ENCODE data around the gene CFAP221.
A peak's percentile ranks its signal among the peaks of the same experiment; 100 is the strongest.

Gene CFAP221

GRCh38 chr2:119696494-119697030 is 152.3 kb downstream of the CFAP221 start:
- no CpG with 5 or more reads among the region's 6 CpGs for WGBS (ENCODE audit: insufficient coverage, insufficient read length)
- H3K27ac ChIP-seq (ENCODE audit: low read length), result no peak overlapping the region

GRCh38 chr2:119697290-119698020 is 153.2 kb downstream of the CFAP221 start:
- no peaks in the 10 kb centered on the region for H3K9me3 ChIP-seq (ENCODE audit: control insufficient read depth, insufficient read depth, low read length)
- no peaks in the 10 kb centered on the region for H3K36me3 ChIP-seq (ENCODE audit: control insufficient read depth, insufficient read depth, low read length)
- no peak overlapping the region for H3K4me3 ChIP-seq (ENCODE audit: low read length)
- H3K27me3 ChIP-seq (ENCODE audit: control insufficient read depth, insufficient read depth, low read length), result no peaks in the 10 kb centered on the region
- WGBS (ENCODE audit: insufficient coverage, insufficient read length), result no CpG with 5 or more reads among the region's 8 CpGs
- no peak for DNase-seq (ENCODE audit: low read depth, low spot score)
- peaks cover 9% of the 10 kb centered on the region; the same call in 1 of the 2 replicates for H3K4me1 ChIP-seq (ENCODE audit: control insufficient read depth, insufficient read depth, low read length)
- H3K27ac ChIP-seq (ENCODE audit: low read length), result no peak overlapping the region

More at GRCh38 chr2:119696494-119697030, 152.3 kb downstream of the CFAP221 start:
- H3K36me3 ChIP-seq (ENCODE audit: control insufficient read depth, insufficient read depth, low read length), result no peaks in the 10 kb centered on the region
- H3K4me1 ChIP-seq (ENCODE audit: control insufficient read depth, insufficient read depth, low read length), result peaks cover 9% of the 10 kb centered on the region; the same call in 1 of the 2 replicates
- no peak for DNase-seq (ENCODE audit: low read depth, low spot score)
- H3K27me3 ChIP-seq (ENCODE audit: control insufficient read depth, insufficient read depth, low read length), result no peaks in the 10 kb centered on the region
- H3K4me3 ChIP-seq (ENCODE audit: low read length), result no peak overlapping the region
- H3K9me3 ChIP-seq (ENCODE audit: control insufficient read depth, insufficient read depth, low read length), result no peaks in the 10 kb centered on the region

- DNase-seq (ENCODE audit: low read depth, low spot score), result no peak
- peaks cover 9% of the 10 kb centered on the region; the same call in 1 of the 2 replicates for H3K4me1 ChIP-seq (ENCODE audit: control insufficient read depth, insufficient read depth, low read length)
- no peaks in the 10 kb centered on the region for H3K27me3 ChIP-seq (ENCODE audit: control insufficient read depth, insufficient read depth, low read length)
- WGBS (ENCODE audit: insufficient coverage, insufficient read length), result no CpG with 5 or more reads among the region's 3 CpGs
- no peak overlapping the region for H3K27ac ChIP-seq (ENCODE audit: low read length)
- no peak overlapping the region for H3K4me3 ChIP-seq (ENCODE audit: low read length)
- no peaks in the 10 kb centered on the region for H3K36me3 ChIP-seq (ENCODE audit: control insufficient read depth, insufficient read depth, low read length)
- H3K9me3 ChIP-seq (ENCODE audit: control insufficient read depth, insufficient read depth, low read length), result no peaks in the 10 kb centered on the region
These were observed 154.0 kb downstream of the CFAP221 start for GRCh38 chr2:119698246-119698645.

- Histone ChIP-seq H3K36me3 (ENCODE audit: control insufficient read depth, insufficient read depth, low read length) (no peaks in the 10 kb centered on the region), H3K27me3 (ENCODE audit: control insufficient read depth, insufficient read depth, low read length) (no peaks in the 10 kb centered on the region), H3K4me1 (ENCODE audit: control insufficient read depth, insufficient read depth, low read length) (peaks cover 9% of the 10 kb centered on the region; the same call in 1 of the 2 replicates), H3K9me3 (ENCODE audit: control insufficient read depth, insufficient read depth, low read length) (no peaks in the 10 kb centered on the region), H3K4me3 (ENCODE audit: low read length) (no peak overlapping the region), H3K27ac (ENCODE audit: low read length) (no peak overlapping the region)
- WGBS (ENCODE audit: insufficient coverage, insufficient read length), result no CpG with 5 or more reads among the region's 15 CpGs
- no peak for DNase-seq (ENCODE audit: low read depth, low spot score)
These were observed 154.9 kb downstream of the CFAP221 start for GRCh38 chr2:119699016-119699606.

- peak overlapping the region; percentile 7 for H3K27ac ChIP-seq (ENCODE audit: low read length)
- H3K4me1 ChIP-seq (ENCODE audit: control insufficient read depth, insufficient read depth, low read length), result peaks cover 8% of the 10 kb centered on the region; the same call in 1 of the 2 replicates
- no CpG with 5 or more reads among the region's 4 CpGs for whole genome bisulfite sequencing (ENCODE audit: insufficient coverage, insufficient read length)
- no peaks in the 10 kb centered on the region for H3K36me3 ChIP-seq (ENCODE audit: control insufficient read depth, insufficient read depth, low read length)
- no peaks in the 10 kb centered on the region for H3K27me3 ChIP-seq (ENCODE audit: control insufficient read depth, insufficient read depth, low read length)
- no peaks in the 10 kb centered on the region for H3K9me3 ChIP-seq (ENCODE audit: control insufficient read depth, insufficient read depth, low read length)
- DNase-seq (ENCODE audit: low read depth, low spot score), result no peak
- no peak overlapping the region for H3K4me3 ChIP-seq (ENCODE audit: low read length)
These were observed 156.6 kb downstream of the CFAP221 start for GRCh38 chr2:119700866-119701265.

- H3K27ac ChIP-seq (ENCODE audit: low read length), result peak overlapping the region; percentile 7
- no peaks in the 10 kb centered on the region for H3K9me3 ChIP-seq (ENCODE audit: control insufficient read depth, insufficient read depth, low read length)
- H3K27me3 ChIP-seq (ENCODE audit: control insufficient read depth, insufficient read depth, low read length), result no peaks in the 10 kb centered on the region
- peaks cover 8% of the 10 kb centered on the region; the same call in 1 of the 2 replicates for H3K4me1 ChIP-seq (ENCODE audit: control insufficient read depth, insufficient read depth, low read length)
- H3K4me3 ChIP-seq (ENCODE audit: low read length), result no peak overlapping the region
- no peak for DNase-seq (ENCODE audit: low read depth, low spot score)
- no CpG with 5 or more reads among the region's 12 CpGs for WGBS (ENCODE audit: insufficient coverage, insufficient read length)
- no peaks in the 10 kb centered on the region for H3K36me3 ChIP-seq (ENCODE audit: control insufficient read depth, insufficient read depth, low read length)
These were observed 157.1 kb downstream of the CFAP221 start for GRCh38 chr2:119701352-119701751.

- WGBS (ENCODE audit: insufficient coverage, insufficient read length), result no CpG with 5 or more reads among the region's 2 CpGs
- no peak for DNase-seq (ENCODE audit: low read depth, low spot score)
- Histone ChIP-seq H3K9me3 (ENCODE audit: control insufficient read depth, insufficient read depth, low read length) (no peaks in the 10 kb centered on the region), H3K4me1 (ENCODE audit: control insufficient read depth, insufficient read depth, low read length) (peaks cover 8% of the 10 kb centered on the region; the same call in 1 of the 2 replicates), H3K27ac (ENCODE audit: low read length) (no peak overlapping the region), H3K36me3 (ENCODE audit: control insufficient read depth, insufficient read depth, low read length) (no peaks in the 10 kb centered on the region), H3K4me3 (ENCODE audit: low read length) (no peak overlapping the region), H3K27me3 (ENCODE audit: control insufficient read depth, insufficient read depth, low read length) (no peaks in the 10 kb centered on the region)
These were observed 158.1 kb downstream of the CFAP221 start for GRCh38 chr2:119702203-119702917.

- Histone ChIP-seq H3K4me1 (ENCODE audit: control insufficient read depth, insufficient read depth, low read length) (peaks cover 8% of the 10 kb centered on the region), H3K9me3 (ENCODE audit: control insufficient read depth, insufficient read depth, low read length) (no peaks in the 10 kb centered on the region), H3K27me3 (ENCODE audit: control insufficient read depth, insufficient read depth, low read length) (no peaks in the 10 kb centered on the region), H3K27ac (ENCODE audit: low read length) (no peak overlapping the region), H3K36me3 (ENCODE audit: control insufficient read depth, insufficient read depth, low read length) (no peaks in the 10 kb centered on the region), H3K4me3 (ENCODE audit: low read length) (no peak overlapping the region)
- WGBS (ENCODE audit: insufficient coverage, insufficient read length), result no CpG with 5 or more reads among the region's 13 CpGs
- DNase-seq (ENCODE audit: low read depth, low spot score), result peak; percentile 70
These were observed 158.7 kb downstream of the CFAP221 start for GRCh38 chr2:119702918-119703401.

- DNase-seq (ENCODE audit: low read depth, low spot score), result no peak
- H3K9me3 ChIP-seq (ENCODE audit: control insufficient read depth, insufficient read depth, low read length), result no peaks in the 10 kb centered on the region
- peaks cover 8% of the 10 kb centered on the region for H3K4me1 ChIP-seq (ENCODE audit: control insufficient read depth, insufficient read depth, low read length)
- H3K27ac ChIP-seq (ENCODE audit: low read length), result no peak overlapping the region
- WGBS (ENCODE audit: insufficient coverage, insufficient read length), result no CpG with 5 or more reads among the region's 5 CpGs
- no peak overlapping the region for H3K4me3 ChIP-seq (ENCODE audit: low read length)
- no peaks in the 10 kb centered on the region for H3K36me3 ChIP-seq (ENCODE audit: control insufficient read depth, insufficient read depth, low read length)
- H3K27me3 ChIP-seq (ENCODE audit: control insufficient read depth, insufficient read depth, low read length), result no peaks in the 10 kb centered on the region
These were observed 159.3 kb downstream of the CFAP221 start for GRCh38 chr2:119703526-119703925.

GRCh38 chr2:119704670-119705120 is 160.4 kb downstream of the CFAP221 start:
- H3K27ac ChIP-seq (ENCODE audit: low read length), result no peak overlapping the region
- peaks cover 3% of the 10 kb centered on the region for H3K4me1 ChIP-seq (ENCODE audit: control insufficient read depth, insufficient read depth, low read length)
- no peak overlapping the region for H3K4me3 ChIP-seq (ENCODE audit: low read length)
- H3K27me3 ChIP-seq (ENCODE audit: control insufficient read depth, insufficient read depth, low read length), result no peaks in the 10 kb centered on the region
- no peak for DNase-seq (ENCODE audit: low read depth, low spot score)
- no peaks in the 10 kb centered on the region for H3K9me3 ChIP-seq (ENCODE audit: control insufficient read depth, insufficient read depth, low read length)
- no CpG with 5 or more reads among the region's 2 CpGs for WGBS (ENCODE audit: insufficient coverage, insufficient read length)
- H3K36me3 ChIP-seq (ENCODE audit: control insufficient read depth, insufficient read depth, low read length), result no peaks in the 10 kb centered on the region
